ENCODE data around the gene DGKZ.

The DGKZ gene

GRCh38 chr11:46326813-46327416, 20.3 kb upstream of the DGKZ start:
- no peak for DNase-seq

GRCh38 chr11:46327829-46328228, 19.4 kb upstream of the DGKZ start:
- no peak for DNase-seq

- no peak for DNase-seq
These were observed 17.1 kb upstream of the DGKZ start for GRCh38 chr11:46330154-46330553.

GRCh38 chr11:46330563-46331281, 16.5 kb upstream of the DGKZ start:
- no peak for DNase-seq

- no peak for DNase-seq
These were observed 15.8 kb upstream of the DGKZ start for GRCh38 chr11:46331282-46331984.

- DNase-seq: no peak
These were observed 15.1 kb upstream of the DGKZ start for GRCh38 chr11:46332093-46332567.

GRCh38 chr11:46332568-46333393, 14.5 kb upstream of the DGKZ start:
- no peak for DNase-seq

GRCh38 chr11:46333394-46333947, 13.8 kb upstream of the DGKZ start:
- no peak for DNase-seq

GRCh38 chr11:46334211-46334610, 13.1 kb upstream of the DGKZ start:
- DNase-seq: no peak

GRCh38 chr11:46335271-46335670, 12.0 kb upstream of the DGKZ start:
- no peak for DNase-seq

GRCh38 chr11:46335890-46336562, 11.2 kb upstream of the DGKZ start:
- no peak for DNase-seq

- DNase-seq: no peak
These were observed 10.6 kb upstream of the DGKZ start for GRCh38 chr11:46336563-46337180.

- DNase-seq: no peak
These were observed 9.5 kb upstream of the DGKZ start for GRCh38 chr11:46337626-46338345.

- DNase-seq: no peak
These were observed 8.7 kb upstream of the DGKZ start for GRCh38 chr11:46338636-46338987.

GRCh38 chr11:46338988-46339666, 8.1 kb upstream of the DGKZ start:
- DNase-seq: no peak

GRCh38 chr11:46339816-46340215, 7.4 kb upstream of the DGKZ start:
- DNase-seq: no peak

GRCh38 chr11:46341454-46341853, 5.8 kb upstream of the DGKZ start:
- DNase-seq: no peak

- no peak for DNase-seq
These were observed 5.0 kb upstream of the DGKZ start for GRCh38 chr11:46342239-46342638.

- no peak for DNase-seq
These were observed 3.7 kb upstream of the DGKZ start for GRCh38 chr11:46343520-46343919.

GRCh38 chr11:46345131-46345597, 2.1 kb upstream of the DGKZ start:
- DNase-seq: no peak

Data from cortex of kidney (tissue), 1 donor.